Psoas muscle (tissue), 8 donors: ENCODE results near the gene SMYD2. TPM values are rescaled to one million over a fixed set of nuclear protein-coding genes. Genes with fewer than 3 reads are reported as not detected.
A peak's percentile ranks its signal among the peaks of the same experiment; 100 is the strongest.
"Not testable (repeated sequence)": the region's sequence is repeated elsewhere in the genome, so short reads cannot be mapped to it uniquely, and the experiment has no call there.

Experiments used
- ATAC-seq, 4 donors: fragments of 200-7000 bp; cut with Tn5 transposase; one replicate each; pipeline ENCODE4 v1.9.1; 2020; ENCODE audit warnings: moderate library complexity in 3 of 4, mild to moderate bottlenecking in 2 of 4
- DNase-seq, 2 donors: peaks; one replicate each; pipeline ENCODE4 v3.0.0-alpha.2; 2020
- H3K27ac ChIP-seq: fragments of 200-600 bp; one replicate; pipeline ENCODE4 v1.8.0; 2022
- H3K27me3 ChIP-seq, 3 donors: fragments of 200-600 bp in 1 of 3; one replicate each; pipeline versions ENCODE4 v1.6.1 to v1.8.0; 2013 to 2022; ENCODE audit warnings: low read length in 2 of 3, mild to moderate bottlenecking in 2 of 3, moderate library complexity in 1 of 3; ENCODE audit not compliant: insufficient read depth in 3 of 3
- H3K36me3 ChIP-seq, 2 donors: fragments of 200-600 bp in 1 of 2; one replicate each; pipeline versions ENCODE4 v1.6.1 to v1.8.0; 2013 to 2022; ENCODE audit warnings: low read depth in 1 of 2, mild to moderate bottlenecking in 1 of 2, moderate library complexity in 1 of 2; ENCODE audit not compliant: insufficient read depth in 1 of 2
- H3K4me1 ChIP-seq: fragments of 200-600 bp; one replicate; pipeline ENCODE4 v1.8.0; 2022
- H3K4me3 ChIP-seq: fragments of 200-600 bp; one replicate; pipeline ENCODE4 v1.8.0; 2022; ENCODE audit warnings: mild to moderate bottlenecking
- H3K9me3 ChIP-seq: fragments of 200-600 bp; one replicate; pipeline ENCODE4 v1.8.0; 2022
- WGBS, 3 donors: extraction: QIAGEN DNeasy Blood & Tissue Kit; methylation state at CpG; one replicate each; pipeline versions ENCODE4 v1.1.6 to v1.1.7; 2013; 5-methylcytosine and 5-hydroxymethylcytosine counted together
- intact Hi-C, 2 donors: fragments of 100-400 bp; cut with DNase I; formaldehyde crosslinking; loops; one replicate each; pipeline versions ENCODE4 v1.11.0 to v1.14.2; 2022
- polyA plus RNA-seq, 3 donors: library from polyadenylated mRNA; stranded (reverse); fragments of 200-250 nt; gene quantifications; one replicate each; pipeline ENCODE4 v1.2.3, GENCODE V29; 2013
- total RNA-seq, 4 donors: library from RNA; stranded (reverse); fragmentation: NEBNext Ultra II Directional in 2 of 4; extraction: Animal tissue kit (Norgen Biotek cat#: 25700) in 2 of 4; gene quantifications; one replicate each; pipeline versions ENCODE4 v1.2.1 to v1.2.4, GENCODE V29; 2021 to 2023
- TF ChIP-seq, protein P1 (sequence below): fragments of 200-600 bp; IDR thresholded peaks from one replicate; pipeline ENCODE4 v1.8.0; 2022; ENCODE audit warnings: antibody characterized with exemption
- donor health status: healthy with polysubstance abuse.
- donor health status: DM: no; HTN: no; CAD: no; lungs with moderate emphysema.
- donor health status: Bipolar disorder and iron deficiency.
- donor health status: healthy.
- donor health status: DM: yes; HTN: yes; CAD: no.
- donor health status: DM: no; HTN: no; CAD: no.
- donor health status: DM: no; HTN: no; CAD: no.
- donor health status: DM: yes; HTN: yes; CAD: no.

The SMYD2 gene
- total and polyA plus RNA-seq, 7 donors = 15.6 to 75.3 (median 46.9) TPM

DNA sequence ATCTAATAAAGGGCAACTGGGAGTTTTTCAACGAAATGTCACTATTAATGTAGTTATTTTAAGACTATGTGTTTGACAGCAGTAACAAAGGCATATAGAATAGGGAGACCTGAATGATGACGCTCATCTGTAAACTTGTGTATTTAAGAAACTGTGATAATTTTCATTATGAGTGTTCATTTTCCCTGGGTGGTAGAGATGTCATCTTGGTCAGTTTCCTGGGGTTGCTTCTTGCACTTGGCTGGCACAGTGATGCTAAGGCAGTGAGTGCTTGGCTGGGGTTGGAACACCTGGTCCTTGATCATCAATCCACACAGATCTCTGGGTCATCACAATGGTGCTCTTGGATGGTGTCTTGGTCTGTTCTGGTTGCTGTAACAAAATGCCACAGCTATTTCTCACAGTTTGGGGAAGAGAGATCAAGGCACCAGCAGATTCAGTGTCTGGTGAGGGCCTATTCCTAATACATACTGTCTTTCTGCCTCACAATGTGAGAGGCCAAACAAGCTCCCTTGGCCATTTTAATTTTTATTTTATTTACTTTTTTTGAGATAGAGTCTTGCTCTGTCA, 7.9 kb upstream of the SMYD2 start:
- DNase-seq = no peak
- Histone ChIP-seq H3K9me3 (no peaks in the 10 kb centered on the region), H3K36me3 (no peaks in the 10 kb centered on the region), H3K27ac (no peak overlapping the region), H3K4me1 (peaks cover 13% of the 10 kb centered on the region), H3K4me3 (no peak overlapping the region), H3K27me3 (no peaks in the 10 kb centered on the region)
- peak in 1 of 4 donors; percentile 71 for ATAC-seq
- intact Hi-C loops = no loop called here
- TF ChIP-seq, protein P1, sequence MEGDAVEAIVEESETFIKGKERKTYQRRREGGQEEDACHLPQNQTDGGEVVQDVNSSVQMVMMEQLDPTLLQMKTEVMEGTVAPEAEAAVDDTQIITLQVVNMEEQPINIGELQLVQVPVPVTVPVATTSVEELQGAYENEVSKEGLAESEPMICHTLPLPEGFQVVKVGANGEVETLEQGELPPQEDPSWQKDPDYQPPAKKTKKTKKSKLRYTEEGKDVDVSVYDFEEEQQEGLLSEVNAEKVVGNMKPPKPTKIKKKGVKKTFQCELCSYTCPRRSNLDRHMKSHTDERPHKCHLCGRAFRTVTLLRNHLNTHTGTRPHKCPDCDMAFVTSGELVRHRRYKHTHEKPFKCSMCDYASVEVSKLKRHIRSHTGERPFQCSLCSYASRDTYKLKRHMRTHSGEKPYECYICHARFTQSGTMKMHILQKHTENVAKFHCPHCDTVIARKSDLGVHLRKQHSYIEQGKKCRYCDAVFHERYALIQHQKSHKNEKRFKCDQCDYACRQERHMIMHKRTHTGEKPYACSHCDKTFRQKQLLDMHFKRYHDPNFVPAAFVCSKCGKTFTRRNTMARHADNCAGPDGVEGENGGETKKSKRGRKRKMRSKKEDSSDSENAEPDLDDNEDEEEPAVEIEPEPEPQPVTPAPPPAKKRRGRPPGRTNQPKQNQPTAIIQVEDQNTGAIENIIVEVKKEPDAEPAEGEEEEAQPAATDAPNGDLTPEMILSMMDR = no peak
- WGBS, 3 donors = 83 to 92% (median 85%) methylated on average over 2 of the region's 2 CpGs

DNA sequence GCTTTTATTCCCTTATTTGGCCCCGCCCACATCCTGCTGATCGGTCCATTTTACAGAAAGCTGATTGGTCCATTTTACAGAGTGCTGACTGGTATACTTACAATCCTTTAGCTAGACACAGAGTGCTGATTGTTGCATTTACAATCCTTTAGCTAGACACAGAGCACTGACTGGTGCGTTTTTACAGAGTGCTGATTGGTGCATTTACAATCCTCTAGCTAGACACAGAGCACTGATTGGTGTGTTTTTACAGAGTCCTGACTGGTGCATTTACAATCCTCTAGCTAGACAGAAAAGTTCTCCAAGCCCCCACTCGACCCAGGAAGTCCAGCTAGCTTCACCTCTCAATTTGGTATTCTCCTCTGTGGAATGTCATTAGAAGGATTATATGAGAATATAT, 5.3 kb upstream of the SMYD2 start:
- 89 to 94% (median 93%) methylated on average over 4 of the region's 4 CpGs for WGBS, 3 donors
- DNase-seq, ATAC-seq, H3K4me1 ChIP-seq, H3K27me3 ChIP-seq, H3K27ac ChIP-seq, H3K4me3 ChIP-seq, H3K36me3 ChIP-seq, intact Hi-C loops, H3K9me3 ChIP-seq: not testable (repeated sequence)

DNA sequence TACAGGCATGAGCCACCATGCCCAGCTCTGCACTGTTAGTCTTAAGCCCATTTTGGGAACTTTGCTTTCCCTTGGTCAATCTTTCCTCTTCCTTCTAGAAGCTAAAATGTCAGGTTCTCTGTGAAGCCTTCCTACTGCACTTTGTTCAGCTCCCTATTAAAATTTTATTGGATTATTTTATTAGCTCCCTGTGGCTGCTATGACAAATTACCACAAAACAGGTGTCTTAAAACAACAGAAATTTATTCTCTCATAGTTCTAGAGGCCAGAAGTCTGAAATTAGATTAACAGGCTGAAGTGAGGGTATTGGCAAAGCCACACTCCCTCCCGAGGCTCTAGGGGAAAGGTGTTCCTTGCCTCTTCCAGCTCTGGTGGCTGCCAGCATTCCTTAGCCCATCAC, 4.2 kb upstream of the SMYD2 start:
- Histone ChIP-seq H3K4me1 (peaks cover 8% of the 10 kb centered on the region), H3K9me3 (no peaks in the 10 kb centered on the region), H3K27me3 (no peaks in the 10 kb centered on the region), H3K4me3 (no peak overlapping the region), H3K27ac (no peak overlapping the region), H3K36me3 (no peaks in the 10 kb centered on the region)
- DNase-seq = no peak
- WGBS, 3 donors = 21 to 40% (median 30%) methylated on average over 1 of the region's 1 CpG
- TF ChIP-seq, protein P1 = no peak
- ATAC-seq = no peak
- intact Hi-C loops = no loop called here

DNA sequence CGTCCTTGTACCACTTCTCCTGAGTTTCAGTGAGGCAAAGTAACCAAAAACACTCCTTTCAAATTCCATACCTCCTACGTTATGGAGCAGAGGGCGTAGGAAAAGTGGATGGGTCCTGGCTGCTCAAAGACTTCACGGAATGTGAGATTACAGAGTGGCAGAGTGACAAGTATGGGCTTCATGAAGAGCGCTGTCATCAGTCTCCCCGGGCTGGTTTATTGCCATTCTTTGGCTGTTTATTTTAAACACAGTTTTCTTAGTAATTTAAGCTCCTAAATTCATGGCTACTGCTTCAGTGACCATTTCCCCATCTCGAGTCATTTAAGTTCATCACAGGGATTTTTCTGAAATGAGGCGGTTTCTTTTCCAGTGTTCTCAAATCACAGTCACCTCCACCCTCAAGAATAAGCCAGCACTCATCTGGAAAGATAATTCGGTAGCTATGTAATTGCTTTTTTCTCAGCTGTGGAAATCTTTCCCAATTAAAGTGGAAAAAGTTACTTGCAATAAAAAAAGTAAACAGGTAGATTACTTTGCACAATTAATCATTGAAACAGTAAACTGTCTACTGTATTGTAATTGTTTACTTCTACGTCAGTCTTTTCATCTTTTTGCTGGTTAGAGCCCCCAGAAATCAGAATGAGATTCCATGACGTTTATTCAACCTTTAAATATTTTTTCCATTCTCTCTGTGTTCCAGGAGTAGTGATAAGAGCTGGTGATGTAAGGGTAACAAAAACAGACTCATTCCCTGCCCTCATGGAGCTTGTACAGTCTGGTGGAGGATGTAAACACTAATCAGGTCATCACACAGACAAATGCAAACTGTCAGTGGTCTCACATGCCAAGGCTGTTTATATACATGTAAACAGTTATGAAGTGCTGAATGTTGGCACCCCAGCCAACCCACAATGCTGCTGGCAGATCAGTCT, 3.0 kb upstream of the SMYD2 start:
- no peaks in the 10 kb centered on the region for H3K36me3 ChIP-seq
- no peak overlapping the region for H3K4me3 ChIP-seq
- WGBS, 3 donors = 36 to 50% (median 38%) methylated on average over 11 of the region's 11 CpGs
- ATAC-seq (no peak), DNase-seq (no peak)
- H3K4me1 ChIP-seq = peaks cover 19% of the 10 kb centered on the region
- H3K27ac ChIP-seq = no peak overlapping the region
- no peaks in the 10 kb centered on the region for H3K27me3 ChIP-seq
- no peaks in the 10 kb centered on the region for H3K9me3 ChIP-seq
- intact Hi-C loops = no loop called here
- TF ChIP-seq, protein P1 = no peak

DNA sequence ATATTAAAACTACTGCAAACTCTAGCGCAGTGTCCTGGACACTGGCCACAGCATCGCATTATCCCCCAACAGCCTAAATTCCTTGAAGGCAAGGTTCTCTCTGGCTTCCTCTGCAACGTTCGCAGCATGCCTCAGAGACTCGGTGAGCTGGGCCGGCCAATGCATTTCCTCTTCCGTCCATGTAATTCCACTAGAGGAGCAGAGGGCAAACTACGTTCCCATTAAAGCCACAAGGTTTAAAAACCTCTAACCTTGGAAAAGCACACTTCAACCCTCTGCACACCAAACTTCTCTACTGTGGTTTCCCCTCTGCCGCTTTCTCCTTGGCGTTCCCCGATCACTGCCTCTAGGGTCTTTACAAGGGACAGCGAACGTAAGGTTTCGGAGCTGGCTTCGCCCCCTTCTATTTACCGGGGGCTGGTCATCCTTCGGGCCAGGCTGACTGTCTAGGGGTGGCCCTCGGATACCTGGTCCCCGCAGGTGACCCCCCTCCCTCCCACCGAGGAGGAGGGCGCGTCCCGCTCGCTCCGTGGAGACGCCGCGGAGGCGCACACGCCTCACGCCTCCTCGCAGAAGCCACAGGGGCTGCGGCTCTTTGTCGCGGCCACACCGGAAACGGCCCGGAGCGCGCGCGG, 456 bp upstream of the SMYD2 start:
- no peaks in the 10 kb centered on the region for H3K9me3 ChIP-seq
- peak overlapping the region; percentile 94 for H3K27ac ChIP-seq
- H3K4me1 ChIP-seq = peaks cover 22% of the 10 kb centered on the region
- DNase-seq (peak; percentile 24 to 68), ATAC-seq (peak; percentile 15 to 52 (median 34))
- TF ChIP-seq, protein P1 = no peak
- H3K36me3 ChIP-seq = no peaks in the 10 kb centered on the region
- H3K27me3 ChIP-seq = no peaks in the 10 kb centered on the region
- peak overlapping the region; percentile 89 for H3K4me3 ChIP-seq
- WGBS, 3 donors = 1 to 7% (median 2%) methylated on average over 33 to 42 of the region's 42 CpGs
- intact Hi-C loops = loop anchor here (5.0 kb wide), 1 partner anchor 37 kb away; no protein-coding TSS in a partner anchor
